Large intestine (tissue), 3 donors: Measurements from ENCODE around the gene RHBDL3. TPM values are rescaled to one million over a fixed set of nuclear protein-coding genes. Genes with fewer than 3 reads are reported as not detected.
A peak's percentile ranks its signal among the peaks of the same experiment; 100 is the strongest.

Source experiments
- DNase-seq, 2 donors: peaks; one replicate each; pipeline versions ENCODE4 v3.0.0 to v3.0.0-alpha.2; 2013
- H3K27ac ChIP-seq: one replicate; pipeline ENCODE4 v1.5.1; 2013; ENCODE audit warnings: low read length
- H3K27me3 ChIP-seq: 2 replicates; pipeline ENCODE4 v1.6.1; 2013; ENCODE audit warnings: low read length; ENCODE audit not compliant: control insufficient read depth, insufficient read depth
- H3K36me3 ChIP-seq: 2 replicates; pipeline ENCODE4 v1.6.1; 2013; ENCODE audit warnings: low read length; ENCODE audit not compliant: control insufficient read depth, insufficient read depth
- H3K4me1 ChIP-seq: one replicate; pipeline ENCODE4 v1.6.1; 2013; ENCODE audit warnings: low read length; ENCODE audit not compliant: control insufficient read depth, insufficient read depth
- H3K4me3 ChIP-seq: one replicate; pipeline ENCODE4 v1.5.1; 2013; ENCODE audit warnings: low read length
- H3K9me3 ChIP-seq: one replicate; pipeline ENCODE4 v1.6.1; 2013; ENCODE audit warnings: mild to moderate bottlenecking, low read depth, low read length, moderate library complexity; ENCODE audit not compliant: control insufficient read depth
- WGBS: methylation state at CpG from one replicate; pipeline ENCODE4 v1.1.5; 2013; ENCODE audit warnings: low lambda C conversion rate; ENCODE audit not compliant: insufficient coverage; 5-methylcytosine and 5-hydroxymethylcytosine counted together
- polyA plus RNA-seq: library from polyadenylated mRNA; unstranded; fragments of 120-200 nt; gene quantifications from one replicate; pipeline ENCODE4 v1.2.1, GENCODE V29; 2013

Gene RHBDL3
- polyA plus RNA-seq, 1 donor: 0.88 TPM

- DNase-seq: no peak
- Histone ChIP-seq H3K4me3 (no peak overlapping the region), H3K27me3 (peaks cover 3% of the 10 kb centered on the region), H3K9me3 (no peaks in the 10 kb centered on the region), H3K27ac (no peak overlapping the region), H3K36me3 (no peaks in the 10 kb centered on the region), H3K4me1 (no peaks in the 10 kb centered on the region)
- WGBS: 40% methylated on average over 2 of the region's 9 CpGs
These were observed 23.9 kb downstream of the RHBDL3 start for GRCh38 chr17:32289471-32290070.

- no peak for DNase-seq
- Histone ChIP-seq H3K27ac (no peak overlapping the region), H3K4me1 (no peaks in the 10 kb centered on the region), H3K4me3 (no peak overlapping the region), H3K9me3 (no peaks in the 10 kb centered on the region), H3K27me3 (no peaks in the 10 kb centered on the region), H3K36me3 (no peaks in the 10 kb centered on the region)
- WGBS: 83% methylated on average over 1 of the region's 4 CpGs
These were observed 26.5 kb downstream of the RHBDL3 start for GRCh38 chr17:32292094-32292493.

DNA sequence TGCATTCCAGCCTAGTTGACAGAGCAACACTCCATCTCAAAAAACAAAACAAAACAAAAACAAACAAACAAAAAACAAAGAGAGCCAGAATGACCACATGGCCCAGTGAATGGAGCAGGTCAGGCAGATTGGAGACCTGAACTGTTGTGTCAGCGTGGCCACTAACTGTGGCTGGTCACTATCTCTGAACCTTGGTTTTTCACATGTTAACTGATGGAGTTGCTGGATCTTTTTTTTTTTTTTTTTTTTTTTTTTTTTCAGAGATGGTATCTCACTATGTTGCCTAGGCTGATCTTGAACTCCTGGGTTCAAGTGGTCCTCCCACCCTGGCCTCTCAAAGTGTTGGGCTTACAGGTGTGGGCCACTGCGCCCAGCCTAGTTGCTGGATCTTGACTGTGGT, 31.8 kb downstream of the RHBDL3 start:
- no peak for DNase-seq
- Histone ChIP-seq H3K4me3 (no peak overlapping the region), H3K4me1 (no peaks in the 10 kb centered on the region), H3K9me3 (no peaks in the 10 kb centered on the region), H3K27ac (no peak overlapping the region), H3K27me3 (no peaks in the 10 kb centered on the region), H3K36me3 (no peaks in the 10 kb centered on the region)
- no CpG with 5 or more reads among the region's 2 CpGs for WGBS

DNA sequence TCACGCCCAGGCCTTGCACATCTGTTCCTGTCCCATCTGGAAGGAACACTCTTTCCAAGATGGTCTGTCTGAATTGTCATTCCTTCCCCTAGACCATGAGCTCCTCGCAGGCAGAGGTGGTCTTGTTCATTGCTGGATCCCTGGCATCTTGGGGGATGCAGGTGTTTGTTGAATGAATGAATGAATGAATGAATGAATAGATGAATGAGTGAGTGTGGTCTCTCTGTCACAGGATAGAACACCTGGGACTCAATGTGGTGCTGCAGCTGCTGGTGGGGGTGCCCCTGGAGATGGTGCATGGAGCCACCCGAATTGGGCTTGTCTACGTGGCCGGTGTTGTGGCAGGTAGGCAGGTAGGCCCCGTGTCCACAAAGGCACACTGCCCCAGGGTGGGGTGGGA, 32.2 kb downstream of the RHBDL3 start:
- no peak for DNase-seq
- Histone ChIP-seq H3K4me1 (no peaks in the 10 kb centered on the region), H3K27me3 (no peaks in the 10 kb centered on the region), H3K36me3 (no peaks in the 10 kb centered on the region), H3K4me3 (no peak overlapping the region), H3K27ac (no peak overlapping the region), H3K9me3 (no peaks in the 10 kb centered on the region)
- no CpG with 5 or more reads among the region's 6 CpGs for WGBS

- H3K27ac ChIP-seq: no peak overlapping the region
- WGBS: no CpG with 5 or more reads among the region's 6 CpGs
These were observed 32.7 kb downstream of the RHBDL3 start for GRCh38 chr17:32298298-32298697.

DNA sequence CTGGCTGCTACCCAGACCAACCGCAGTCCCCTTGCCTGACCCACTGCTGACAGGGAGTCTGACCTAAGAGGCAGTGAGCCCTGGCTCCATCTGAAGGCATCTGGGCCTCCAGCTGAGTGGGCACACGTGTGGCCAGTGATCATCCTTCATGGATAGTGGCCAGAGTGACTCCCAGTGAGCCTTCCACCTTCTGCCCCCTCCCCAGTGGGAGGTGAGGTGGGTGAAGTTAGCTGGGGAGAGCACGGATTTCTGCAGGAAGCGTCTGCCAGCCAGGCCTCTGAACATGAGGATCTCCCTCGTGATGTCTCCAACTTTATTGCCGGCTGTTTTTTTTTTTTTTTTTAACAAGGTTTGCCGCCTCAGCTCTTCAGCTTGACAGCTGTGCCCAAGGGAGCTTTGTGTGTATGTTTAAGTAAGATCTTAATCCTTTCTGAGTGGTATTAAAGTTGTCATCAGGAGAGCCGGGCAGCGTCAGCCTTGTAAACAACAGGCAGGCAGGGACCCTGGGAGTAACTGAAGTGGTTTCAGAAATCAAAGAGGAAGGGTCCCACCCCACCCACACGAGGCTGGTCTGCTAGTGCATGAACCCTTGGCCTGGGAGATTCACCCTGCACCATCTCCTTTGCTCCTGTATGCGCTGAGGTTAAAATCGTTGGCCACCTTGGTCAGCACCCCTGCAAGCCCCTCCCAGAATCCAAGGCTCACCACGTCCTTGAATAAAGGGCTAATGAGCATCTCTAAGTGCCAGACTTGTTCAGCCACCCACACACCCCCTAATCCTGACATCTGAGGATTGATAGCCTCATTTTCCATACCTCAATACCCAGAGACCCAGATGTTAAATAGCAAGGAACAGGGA, 33.3 kb downstream of the RHBDL3 start:
- Histone ChIP-seq H3K27ac (no peak overlapping the region), H3K4me3 (no peak overlapping the region), H3K27me3 (no peaks in the 10 kb centered on the region), H3K9me3 (no peaks in the 10 kb centered on the region), H3K36me3 (no peaks in the 10 kb centered on the region), H3K4me1 (no peaks in the 10 kb centered on the region)
- peak; percentile 33 to 73 for DNase-seq
- no CpG with 5 or more reads among the region's 13 CpGs for WGBS

More at GRCh38 chr17:32298298-32298697, 32.7 kb downstream of the RHBDL3 start:
- Histone ChIP-seq H3K4me1 (no peaks in the 10 kb centered on the region), H3K4me3 (no peak overlapping the region), H3K27me3 (no peaks in the 10 kb centered on the region), H3K9me3 (no peaks in the 10 kb centered on the region), H3K36me3 (no peaks in the 10 kb centered on the region)
- no peak for DNase-seq

GRCh38 chr17:32299580-32300164, 34.0 kb downstream of the RHBDL3 start:
- no peak for DNase-seq
- Histone ChIP-seq H3K4me3 (no peak overlapping the region), H3K4me1 (no peaks in the 10 kb centered on the region), H3K27me3 (no peaks in the 10 kb centered on the region), H3K27ac (no peak overlapping the region), H3K36me3 (no peaks in the 10 kb centered on the region), H3K9me3 (no peaks in the 10 kb centered on the region)
- 93% methylated on average over 3 of the region's 7 CpGs for WGBS

DNA sequence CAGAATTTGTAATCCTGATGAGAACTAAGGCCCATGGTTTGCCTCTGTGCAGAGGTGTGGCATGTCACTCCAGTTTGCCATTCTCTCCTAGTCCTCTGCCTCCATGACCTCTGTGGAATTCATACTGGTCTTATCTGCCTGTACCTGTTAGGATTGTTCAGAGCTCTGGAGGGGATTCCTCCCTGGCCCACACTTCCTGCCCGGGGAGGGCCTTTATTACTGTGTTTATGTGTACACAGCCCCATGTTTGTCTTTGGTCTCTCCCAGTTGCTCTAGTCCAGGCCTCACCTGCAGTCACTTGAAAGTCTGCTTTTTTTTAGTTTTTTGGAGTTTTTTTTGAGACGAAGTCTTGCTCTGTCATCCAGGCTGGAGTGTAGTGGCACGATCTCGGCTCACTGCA, 36.4 kb downstream of the RHBDL3 start:
- H3K9me3 ChIP-seq: no peaks in the 10 kb centered on the region
- H3K27me3 ChIP-seq: no peaks in the 10 kb centered on the region
- H3K36me3 ChIP-seq: no peaks in the 10 kb centered on the region
- H3K4me3 ChIP-seq: no peak overlapping the region
- no peak overlapping the region for H3K27ac ChIP-seq
- WGBS: no CpG with 5 or more reads among the region's 4 CpGs
- H3K4me1 ChIP-seq: no peaks in the 10 kb centered on the region
- no peak for DNase-seq

GRCh38 chr17:32302860-32303649, 37.4 kb downstream of the RHBDL3 start:
- H3K36me3 ChIP-seq: no peaks in the 10 kb centered on the region
- no peak overlapping the region for H3K27ac ChIP-seq
- H3K9me3 ChIP-seq: no peaks in the 10 kb centered on the region
- no peak for DNase-seq
- H3K4me3 ChIP-seq: no peak overlapping the region
- no CpG with 5 or more reads among the region's 10 CpGs for whole genome bisulfite sequencing
- H3K27me3 ChIP-seq: peaks cover 3% of the 10 kb centered on the region
- H3K4me1 ChIP-seq: no peaks in the 10 kb centered on the region

DNA sequence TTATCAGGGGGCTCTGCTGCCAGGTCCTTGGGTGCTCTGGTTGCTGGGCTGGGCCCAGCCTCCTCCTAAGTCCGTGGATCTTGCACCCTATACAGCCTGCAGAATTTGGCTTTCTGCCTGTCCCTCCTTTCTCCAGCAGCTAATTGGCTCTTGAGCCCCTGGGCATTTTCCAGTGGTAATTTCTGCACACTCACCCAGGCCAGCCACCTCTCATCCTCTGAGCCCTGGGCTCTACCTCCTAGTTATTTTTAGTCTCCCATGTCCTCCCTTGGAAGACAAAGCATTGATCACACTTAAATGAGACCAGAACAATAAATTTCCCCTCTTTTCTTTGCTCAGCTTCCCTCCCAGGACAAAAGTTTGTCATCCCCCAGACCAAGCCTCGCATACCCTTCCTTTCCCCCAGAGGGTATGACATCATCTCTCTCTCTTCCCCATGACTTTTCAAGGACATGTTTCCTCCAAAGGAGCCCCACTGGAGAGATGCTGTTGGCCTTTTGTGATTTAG, 38.2 kb downstream of the RHBDL3 start:
- H3K4me1 ChIP-seq: no peaks in the 10 kb centered on the region
- H3K36me3 ChIP-seq: no peaks in the 10 kb centered on the region
- no peak for DNase-seq
- no peak overlapping the region for H3K4me3 ChIP-seq
- H3K27me3 ChIP-seq: peaks cover 5% of the 10 kb centered on the region
- H3K27ac ChIP-seq: no peak overlapping the region
- no CpG with 5 or more reads among the region's 2 CpGs for WGBS
- no peaks in the 10 kb centered on the region for H3K9me3 ChIP-seq
